Thyroid gland (tissue), 4 donors: ENCODE measurements around the gene SLC35E1.

Experiments used
- POLR2A ChIP-seq, 2 donors: fragments of 450-650 bp; IDR thresholded peaks; one replicate each; pipeline ENCODE4 v1.6.1; 2017; ENCODE audit warnings: antibody characterized with exemption in 2 of 2, mild to moderate bottlenecking in 2 of 2, moderate library complexity in 1 of 2
- TF ChIP-seq, protein P1 (sequence below), 6 experiments: fragments of 200-600 bp in 3 of 6; fragments of 450-650 bp in 3 of 6; sonication (generic) in 3 of 6; IDR thresholded peaks; one replicate each; pipeline ENCODE4 v1.5.1; 2016 to 2019; ENCODE audit warnings: antibody characterized with exemption in 6 of 6, mild to moderate bottlenecking in 2 of 6, inconsistent platforms in 1 of 6, moderate library complexity in 1 of 6

DNA sequence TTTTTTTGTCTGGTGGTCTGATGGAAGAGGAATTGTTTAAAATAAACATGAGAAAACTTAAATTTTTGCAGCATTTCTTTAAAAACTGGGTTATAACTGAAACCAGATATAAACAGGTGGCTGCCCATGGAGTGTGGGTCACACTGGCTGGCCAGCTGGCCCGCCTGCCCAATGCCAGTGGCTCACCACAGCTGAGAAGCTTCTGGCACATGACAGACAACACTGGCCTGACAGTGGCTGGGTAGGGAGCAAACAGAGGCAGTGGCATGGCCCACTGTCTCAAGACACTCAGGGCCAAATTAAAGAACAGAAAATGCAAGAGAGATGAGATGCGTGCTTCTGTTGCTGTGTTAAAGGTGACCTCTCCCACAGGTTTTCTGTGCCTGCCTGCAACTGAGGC is 3.1 kb upstream of the SLC35E1 start:
- TF ChIP-seq, protein P1, sequence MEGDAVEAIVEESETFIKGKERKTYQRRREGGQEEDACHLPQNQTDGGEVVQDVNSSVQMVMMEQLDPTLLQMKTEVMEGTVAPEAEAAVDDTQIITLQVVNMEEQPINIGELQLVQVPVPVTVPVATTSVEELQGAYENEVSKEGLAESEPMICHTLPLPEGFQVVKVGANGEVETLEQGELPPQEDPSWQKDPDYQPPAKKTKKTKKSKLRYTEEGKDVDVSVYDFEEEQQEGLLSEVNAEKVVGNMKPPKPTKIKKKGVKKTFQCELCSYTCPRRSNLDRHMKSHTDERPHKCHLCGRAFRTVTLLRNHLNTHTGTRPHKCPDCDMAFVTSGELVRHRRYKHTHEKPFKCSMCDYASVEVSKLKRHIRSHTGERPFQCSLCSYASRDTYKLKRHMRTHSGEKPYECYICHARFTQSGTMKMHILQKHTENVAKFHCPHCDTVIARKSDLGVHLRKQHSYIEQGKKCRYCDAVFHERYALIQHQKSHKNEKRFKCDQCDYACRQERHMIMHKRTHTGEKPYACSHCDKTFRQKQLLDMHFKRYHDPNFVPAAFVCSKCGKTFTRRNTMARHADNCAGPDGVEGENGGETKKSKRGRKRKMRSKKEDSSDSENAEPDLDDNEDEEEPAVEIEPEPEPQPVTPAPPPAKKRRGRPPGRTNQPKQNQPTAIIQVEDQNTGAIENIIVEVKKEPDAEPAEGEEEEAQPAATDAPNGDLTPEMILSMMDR (IDR thresholded peaks at IDR 0.05): no peak
- no peak for TF ChIP-seq POLR2A (IDR thresholded peaks at IDR 0.05)
